CD4-positive, alpha-beta memory T cell (primary cell): ENCODE data around the gene PRTN3. TPM values are rescaled to one million over a fixed set of nuclear protein-coding genes. Genes with fewer than 3 reads are reported as not detected.
A peak's percentile ranks its signal among the peaks of the same experiment; 100 is the strongest.

Experiments
- CTCF ChIA-PET: fragments of 350-600 bp; sonication (Branson Sonifier 250); formaldehyde crosslinking; loops from one replicate; lab custom pipeline; 2021; ENCODE audit warnings: inconsistent platforms; ENCODE audit not compliant: partially characterized antibody; lab: Charles Lee
- POLR2A ChIA-PET: fragments of 350-600 bp; sonication (Branson Sonifier 250); formaldehyde crosslinking; loops from one replicate; lab custom pipeline; 2021; ENCODE audit not compliant: partially characterized antibody; lab: Charles Lee
- DNase-seq, 5 donors: peaks; one replicate each; pipeline versions ENCODE4 v3.0.0 to v3.0.0-alpha.2; 2020 to 2022; ENCODE audit warnings: mixed read lengths in 1 of 5
- H3K27ac ChIP-seq: one replicate; pipeline ENCODE4 v1.7.0; 2013; ENCODE audit warnings: low read depth, low read length
- H3K27me3 ChIP-seq: 2 replicates; pipeline ENCODE4 v1.7.0; 2013; ENCODE audit warnings: mild to moderate bottlenecking, low read length, moderate library complexity; ENCODE audit not compliant: insufficient read depth
- H3K36me3 ChIP-seq: 2 replicates; pipeline ENCODE4 v1.7.0; 2013; ENCODE audit warnings: mild to moderate bottlenecking, low read length, moderate library complexity; ENCODE audit not compliant: insufficient read depth
- H3K4me1 ChIP-seq: 2 replicates; pipeline ENCODE4 v1.7.0; 2013; ENCODE audit warnings: mild to moderate bottlenecking, low read length, moderate library complexity; ENCODE audit not compliant: insufficient read depth
- H3K4me3 ChIP-seq, 2 donors: one replicate each; pipeline ENCODE4 v1.7.0; 2013; ENCODE audit warnings: low read length in 2 of 2, mild to moderate bottlenecking in 1 of 2
- H3K9me3 ChIP-seq, 2 donors: one replicate each; pipeline ENCODE4 v1.7.0; 2013; ENCODE audit warnings: low read length in 2 of 2, control low read depth in 1 of 2; ENCODE audit not compliant: control insufficient read depth in 1 of 2
- H3K27ac Mint-ChIP-seq, 7 donors: one replicate each; pipeline ENCODE4 v1.8.0; 2020 to 2021; ENCODE audit warnings: mixed read lengths in 7 of 7, mild to moderate bottlenecking in 6 of 7, inconsistent platforms in 3 of 7, moderate library complexity in 3 of 7
- H3K27me3 Mint-ChIP-seq, 2 donors: one replicate each; pipeline ENCODE4 v1.8.0; 2020 to 2021; ENCODE audit warnings: mixed read lengths in 2 of 2
- H3K36me3 Mint-ChIP-seq, 2 donors: one replicate each; pipeline ENCODE4 v1.8.0; 2020 to 2021; ENCODE audit warnings: mixed read lengths in 2 of 2, inconsistent platforms in 1 of 2, mild to moderate bottlenecking in 1 of 2
- H3K4me1 Mint-ChIP-seq, 4 donors: one replicate each; pipeline ENCODE4 v1.8.0; 2020 to 2021; ENCODE audit warnings: mixed read lengths in 4 of 4, mild to moderate bottlenecking in 1 of 4
- H3K4me3 Mint-ChIP-seq, 8 donors: one replicate each; pipeline ENCODE4 v1.8.0; 2020 to 2021; ENCODE audit warnings: mixed read lengths in 8 of 8, mild to moderate bottlenecking in 7 of 8, moderate library complexity in 6 of 8, inconsistent platforms in 3 of 8
- H3K9me3 Mint-ChIP-seq, 8 donors: one replicate each; pipeline ENCODE4 v1.8.0; 2020 to 2021; ENCODE audit warnings: mixed read lengths in 8 of 8, mild to moderate bottlenecking in 5 of 8, inconsistent platforms in 3 of 8, moderate library complexity in 1 of 8
- intact Hi-C: fragments of 100-400 bp; cut with micrococcal nuclease; formaldehyde crosslinking; loops from one replicate; pipeline ENCODE4 v1.15.1; 2023
- polyA plus RNA-seq, 2 donors: library from polyadenylated mRNA; unstranded; fragments of 300-500 nt; fragmentation: Illumina TruSeq; gene quantifications; one replicate each; pipeline ENCODE4 v1.2.3, GENCODE V29; 2021
- total RNA-seq, 2 experiments: library from RNA; stranded (reverse); gene quantifications; one replicate each; pipeline ENCODE4 v1.2.3, GENCODE V29; 2021

PRTN3 gene
- total and polyA plus RNA-seq, 4 experiments from 2014 or later = not detected

DNA sequence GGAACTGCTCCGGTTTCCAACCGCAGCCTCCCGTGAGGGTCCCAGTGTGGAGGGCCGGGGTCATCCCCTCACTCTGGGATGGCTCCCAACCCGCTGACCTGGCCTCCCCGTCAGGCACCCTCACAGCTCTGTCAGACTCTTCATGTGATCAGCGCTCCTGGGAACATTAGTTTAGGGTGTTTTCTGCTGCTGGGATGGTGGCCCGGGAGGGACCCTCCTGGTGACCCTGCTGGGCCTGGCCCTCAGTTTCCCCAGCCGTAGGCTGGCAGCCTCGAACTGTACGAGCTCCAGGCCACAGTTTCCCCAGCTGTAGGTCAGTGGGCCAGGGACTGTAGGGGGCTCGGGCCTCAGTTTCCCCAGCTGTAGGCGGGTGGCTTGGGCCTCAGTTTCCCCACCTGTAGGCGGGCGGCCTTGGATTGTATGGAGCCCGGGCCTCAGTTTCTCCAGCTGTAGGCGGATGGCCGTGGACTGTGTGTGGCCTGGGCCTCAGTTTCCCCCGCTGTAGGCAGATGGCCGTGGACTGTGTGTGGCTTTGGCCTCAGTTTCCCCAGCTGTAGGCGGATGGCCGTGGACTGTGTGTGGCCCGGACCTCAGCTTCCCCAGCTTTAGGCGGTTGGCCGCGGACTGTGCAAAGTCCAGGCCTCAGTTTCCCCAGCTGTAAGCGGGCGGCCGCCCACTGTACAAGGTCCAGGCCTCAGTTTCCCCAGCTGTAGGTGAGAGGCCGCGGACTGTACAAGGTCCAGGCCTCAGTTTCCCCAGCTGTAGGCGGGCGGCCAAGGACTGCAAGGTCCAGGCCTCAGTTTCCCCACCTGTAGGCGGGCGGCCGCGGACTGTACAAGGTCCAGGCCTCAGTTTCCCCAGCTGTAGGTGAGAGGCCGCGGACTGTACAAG, 44.9 kb upstream of the PRTN3 start:
- DNase-seq = no peak

DNA sequence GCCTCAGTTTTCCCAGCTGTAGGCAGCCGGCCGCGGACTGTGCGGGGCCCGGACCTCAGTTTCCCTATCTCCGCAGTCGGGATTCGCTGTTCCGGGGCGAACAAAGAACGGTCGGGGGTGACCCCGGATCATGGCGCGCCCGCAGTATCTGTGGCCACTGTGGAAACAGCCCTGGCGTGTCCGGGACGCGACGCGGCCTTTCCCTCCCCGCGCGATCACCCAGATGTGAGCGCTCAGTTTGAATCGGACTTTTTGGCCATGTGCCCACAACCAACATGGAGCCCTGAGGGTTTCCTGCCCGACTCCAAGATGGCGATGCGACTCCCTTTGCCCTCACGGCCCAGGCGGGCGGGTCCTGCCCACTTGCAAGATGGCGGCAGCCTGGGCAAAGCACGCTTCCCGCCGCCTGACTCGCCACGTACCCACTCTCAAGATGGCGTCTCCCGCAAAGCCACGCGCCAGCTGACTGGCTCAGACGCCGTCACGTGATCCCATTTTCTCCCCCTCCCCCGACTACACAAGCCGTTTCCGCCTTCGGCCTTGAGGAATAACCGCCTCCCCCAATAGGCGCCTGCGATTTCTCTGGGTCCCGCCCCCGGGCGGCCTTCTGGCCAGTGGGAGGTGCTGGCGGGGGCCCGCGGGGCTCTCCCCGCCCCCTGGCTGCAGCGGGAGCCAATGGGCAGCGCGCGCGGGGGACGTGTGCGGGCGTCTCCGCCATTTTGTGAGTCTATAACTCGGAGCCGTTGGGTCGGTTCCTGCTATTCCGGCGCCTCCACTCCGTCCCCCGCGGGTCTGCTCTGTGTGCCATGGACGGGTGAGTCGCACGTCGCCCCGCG, 43.9 kb upstream of the PRTN3 start, which contains the start of gene PTBP1:
Gene PTBP1, plus strand, starts transcription at position 761 of the 836 bp plus-strand sequence. Its CDS starts 46 bp downstream, at position 807.
- POLR2A ChIA-PET = interaction anchor here (0.6 to 3.1 kb wide), 12 partner anchors 13 to 472 kb away, joined by 3 to 11 read pairs (median 4); partner anchors contain the start of gene CIRBP
- no peaks in the 10 kb centered on the region for H3K9me3 Mint-ChIP-seq
- H3K36me3 Mint-ChIP-seq = peaks cover 0 to 28% of the 10 kb centered on the region in 2 donors
- Histone ChIP-seq H3K27me3 (no peaks in the 10 kb centered on the region), H3K4me3 (peak within 1 kb of the TSS; percentile 66 to 74), H3K27ac (peak within 1 kb of the TSS; percentile 67), H3K36me3 (no peaks in the 10 kb centered on the region), H3K4me1 (peaks cover 39% of the 10 kb centered on the region), H3K9me3 (no peaks in the 10 kb centered on the region)
- peak within 1 kb of the TSS; percentile 92 to 96 (median 94) for H3K4me3 Mint-ChIP-seq
- no peaks in the 10 kb centered on the region for H3K27me3 Mint-ChIP-seq
- intact Hi-C loops = loop anchor here (1.0 to 10.0 kb wide), 10 partner anchors 112 to 1065 kb away; partner anchors contain the start of genes ATP5F1D, BSG, CIRBP and DAZAP1
- peaks cover 16 to 40% (median 27%) of the 10 kb centered on the region in 4 donors for H3K4me1 Mint-ChIP-seq
- peak within 1 kb of the TSS; percentile 90 to 96 (median 93) for H3K27ac Mint-ChIP-seq
- CTCF ChIA-PET = interaction anchor here (1.8 kb wide), 1 partner anchor 27 kb away, joined by 4 read pairs; no protein-coding TSS in a partner anchor
- peak; percentile 99 to 100 (median 100) for DNase-seq

More for the DNA sequence above, 44.9 kb upstream of the PRTN3 start:
- Histone ChIP-seq H3K27ac (peak overlapping the region; percentile 61), H3K4me3 (peak overlapping the region; percentile 65 to 66), H3K9me3 (no peaks in the 10 kb centered on the region), H3K36me3 (no peaks in the 10 kb centered on the region), H3K27me3 (no peaks in the 10 kb centered on the region), H3K4me1 (peaks cover 29% of the 10 kb centered on the region)
- H3K36me3 Mint-ChIP-seq = peaks cover 0 to 21% of the 10 kb centered on the region in 2 donors
- ChIA-PET CTCF (interaction anchor here (0.5 to 1.8 kb wide), 2 partner anchors 23 to 26 kb away, joined by 3 to 4 read pairs; no protein-coding TSS in a partner anchor), POLR2A (interaction anchor here (0.8 to 2.6 kb wide), 5 partner anchors 17 to 473 kb away, joined by 3 to 7 read pairs (median 4); partner anchors contain the start of genes CIRBP and WDR18)
- no peak overlapping the region for H3K27ac Mint-ChIP-seq
- intact Hi-C loops = loop anchor here (2.0 to 10.0 kb wide), 3 partner anchors 449 to 1066 kb away; partner anchors contain the start of genes ATP5F1D, CIRBP, KLF16 and MIDN
- H3K27me3 Mint-ChIP-seq = no peaks in the 10 kb centered on the region
- no peaks in the 10 kb centered on the region for H3K9me3 Mint-ChIP-seq
- H3K4me1 Mint-ChIP-seq = peaks cover 14 to 30% (median 21%) of the 10 kb centered on the region in 4 donors
- H3K4me3 Mint-ChIP-seq = peak overlapping the region in 2 of 8 donors; percentile 46 to 96

DNA sequence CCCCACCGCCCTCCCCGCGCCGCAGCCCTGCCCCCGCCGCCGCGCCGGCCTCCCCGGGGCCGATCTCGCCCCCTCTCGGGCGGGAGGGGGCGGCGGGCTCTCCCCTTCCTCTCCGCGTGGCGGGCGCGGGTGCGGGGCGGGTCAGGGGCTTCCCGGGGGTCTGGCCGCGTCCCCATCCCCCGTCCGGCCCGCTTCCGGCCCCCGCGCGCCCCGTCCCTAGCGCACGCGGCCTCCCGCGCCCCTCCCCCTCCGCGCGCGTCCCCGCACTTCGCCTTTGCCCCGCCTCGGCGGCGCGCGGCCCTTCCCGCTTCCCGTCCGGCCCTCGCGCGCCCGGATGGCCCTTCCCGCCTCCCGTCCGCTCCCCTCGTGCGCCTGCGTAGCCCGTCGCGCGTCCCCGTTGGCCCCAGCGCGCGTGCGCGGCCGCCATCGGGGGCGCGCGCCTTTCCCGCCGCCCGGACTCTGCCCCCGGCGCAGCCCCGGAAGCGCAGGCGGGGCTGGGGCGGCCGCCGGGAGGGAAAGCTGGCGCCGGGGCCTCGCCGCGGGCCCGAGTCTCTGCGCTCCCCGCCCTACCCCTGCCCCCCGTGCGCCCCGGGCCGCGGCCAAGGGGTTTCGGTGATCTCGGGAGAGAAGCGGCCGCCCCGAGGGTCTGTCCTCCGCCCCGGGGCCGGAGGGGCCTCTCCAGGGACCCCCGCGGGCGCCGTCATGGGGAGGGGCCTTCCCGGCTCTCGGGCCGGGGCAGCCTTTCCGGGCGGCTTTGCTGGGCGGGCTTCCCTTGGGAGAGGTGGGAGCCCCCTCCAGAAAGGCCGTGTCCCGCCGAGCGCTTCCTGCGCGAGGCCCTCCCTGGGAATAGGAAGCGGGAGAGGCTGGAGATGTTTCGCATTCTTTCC, 43.0 kb upstream of the PRTN3 start:
- H3K27ac Mint-ChIP-seq = peak overlapping the region; percentile 90 to 96 (median 93)
- peak overlapping the region; percentile 77 to 95 (median 92) for H3K4me3 Mint-ChIP-seq
- ChIA-PET CTCF (interaction anchor here (1.8 kb wide), 2 partner anchors 28 to 186 kb away, joined by 3 to 4 read pairs; partner anchors contain the start of gene WDR18), POLR2A (interaction anchor here (0.9 to 3.1 kb wide), 9 partner anchors 12 to 471 kb away, joined by 3 to 11 read pairs (median 5); partner anchors contain the start of genes CIRBP and WDR18)
- H3K4me1 Mint-ChIP-seq = peaks cover 22 to 48% (median 34%) of the 10 kb centered on the region in 4 donors
- no peaks in the 10 kb centered on the region for H3K27me3 ChIP-seq
- H3K27me3 Mint-ChIP-seq = no peaks in the 10 kb centered on the region
- H3K4me1 ChIP-seq = peaks cover 47% of the 10 kb centered on the region
- intact Hi-C loops = loop anchor here (1.0 to 10.0 kb wide), 10 partner anchors 112 to 1065 kb away; partner anchors contain the start of genes ATP5F1D, BSG, CIRBP and DAZAP1
- peak overlapping the region; percentile 67 for H3K27ac ChIP-seq
- H3K4me3 ChIP-seq = peak overlapping the region; percentile 30 to 74
- peaks cover 3 to 33% of the 10 kb centered on the region in 2 donors for H3K36me3 Mint-ChIP-seq
- no peaks in the 10 kb centered on the region for H3K9me3 Mint-ChIP-seq
- no peaks in the 10 kb centered on the region for H3K36me3 ChIP-seq
- DNase-seq = peak; percentile 81 to 92 (median 90)
- H3K9me3 ChIP-seq = no peaks in the 10 kb centered on the region

DNA sequence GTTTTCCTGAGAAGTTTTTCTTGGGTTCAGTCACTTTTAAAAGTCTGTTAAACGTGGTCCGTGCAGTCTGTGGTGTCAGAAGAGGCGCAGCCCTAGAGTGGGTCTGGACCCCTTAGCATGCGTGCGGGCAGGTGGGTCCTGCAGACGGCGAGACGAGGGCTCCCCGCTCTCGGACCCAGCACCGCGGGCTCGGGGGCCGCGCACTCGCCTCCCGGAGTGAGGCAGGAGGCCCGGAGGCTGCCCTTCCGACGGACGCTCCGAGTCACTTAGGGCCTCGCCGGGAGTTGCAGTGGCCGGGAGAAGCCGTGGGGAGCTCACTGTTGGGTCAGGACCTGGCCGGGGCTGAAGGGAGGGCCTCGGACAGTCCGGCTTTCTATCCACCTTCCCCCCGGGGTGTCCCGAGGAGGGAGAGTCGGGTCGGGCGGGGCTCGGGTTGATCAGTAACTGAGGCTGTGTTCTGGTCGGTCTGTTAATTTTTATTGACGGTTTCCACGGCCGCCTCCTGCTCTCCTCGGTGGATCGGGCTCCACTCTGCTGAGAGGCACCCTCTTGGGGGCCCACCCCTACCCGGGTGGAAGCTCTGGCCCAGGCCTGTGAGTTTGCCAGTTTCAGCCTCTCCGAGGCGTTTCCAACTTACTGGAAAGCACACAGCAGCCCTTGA, 42.3 kb upstream of the PRTN3 start:
- H3K4me1 ChIP-seq = peaks cover 55% of the 10 kb centered on the region
- H3K4me3 ChIP-seq = peak overlapping the region; percentile 30 to 74
- no peaks in the 10 kb centered on the region for H3K9me3 Mint-ChIP-seq
- H3K9me3 ChIP-seq = no peaks in the 10 kb centered on the region
- peaks cover 5% of the 10 kb centered on the region for H3K36me3 ChIP-seq
- H3K27ac Mint-ChIP-seq = peak overlapping the region; percentile 90 to 96 (median 93)
- ChIA-PET POLR2A (interaction anchor here (0.6 to 3.1 kb wide), 9 partner anchors 10 to 463 kb away, joined by 3 to 11 read pairs (median 5); partner anchors contain the start of gene WDR18), CTCF (interaction anchor here (1.8 kb wide), 1 partner anchor 185 kb away, joined by 3 read pairs; the partner anchor contains the start of gene WDR18)
- H3K27me3 ChIP-seq = no peaks in the 10 kb centered on the region
- intact Hi-C loops = loop anchor here (5.0 to 10.0 kb wide), 2 partner anchors 446 to 1064 kb away; partner anchors contain the start of genes ATP5F1D, KLF16 and MIDN
- peaks cover 4 to 39% of the 10 kb centered on the region in 2 donors for H3K36me3 Mint-ChIP-seq
- peaks cover 24 to 56% (median 38%) of the 10 kb centered on the region in 4 donors for H3K4me1 Mint-ChIP-seq
- peak overlapping the region; percentile 67 for H3K27ac ChIP-seq
- peak in 2 of 5 donors; percentile 36 to 37 for DNase-seq
- H3K27me3 Mint-ChIP-seq = no peaks in the 10 kb centered on the region
- H3K4me3 Mint-ChIP-seq = peak overlapping the region; percentile 77 to 94 (median 91)

DNA sequence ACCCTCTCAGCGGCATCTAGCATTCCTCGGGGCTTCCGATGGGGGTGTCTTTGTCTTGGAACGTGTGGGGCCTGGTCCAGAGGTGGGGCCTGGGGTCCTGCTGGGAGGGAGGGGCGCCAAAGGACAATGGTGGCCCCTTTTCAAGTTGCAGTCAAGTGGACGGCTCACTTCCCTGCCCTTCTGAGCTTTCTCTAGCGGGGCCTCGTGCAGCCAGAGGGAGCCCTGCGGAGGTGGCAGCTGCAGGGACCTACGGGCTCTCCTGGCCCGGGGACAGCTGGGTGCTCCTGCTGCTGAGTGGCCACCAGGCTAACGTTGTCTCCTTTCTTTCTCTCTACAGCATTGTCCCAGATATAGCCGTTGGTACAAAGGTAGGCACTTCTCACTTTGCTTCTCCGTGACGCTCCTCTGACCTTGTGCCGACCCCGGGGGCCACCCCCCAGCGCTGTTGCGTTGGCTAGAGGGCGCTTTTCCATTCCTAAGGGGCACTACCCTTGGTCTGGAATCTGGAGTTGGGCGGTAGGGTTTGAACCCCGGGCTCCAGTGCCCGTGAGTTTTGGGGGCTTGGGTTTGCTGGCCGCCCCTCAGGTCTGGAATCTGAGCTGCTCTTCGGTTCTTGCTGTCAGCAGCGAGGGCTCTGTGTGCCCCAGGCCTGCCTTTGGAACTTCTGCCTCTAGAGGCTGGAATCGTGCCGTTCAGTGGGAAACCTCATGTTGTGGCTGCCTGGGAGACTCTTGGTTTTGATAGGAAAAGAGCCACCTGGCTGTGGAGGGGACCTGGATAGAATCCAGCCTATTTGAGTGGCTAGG, 41.5 kb upstream of the PRTN3 start:
- Mint-ChIP-seq H3K27ac (peak overlapping the region; percentile 86 to 95 (median 93)), H3K4me3 (peak overlapping the region; percentile 77 to 94 (median 91)), H3K36me3 (peaks cover 4 to 41% of the 10 kb centered on the region in 2 donors), H3K9me3 (no peaks in the 10 kb centered on the region), H3K27me3 (no peaks in the 10 kb centered on the region), H3K4me1 (peaks cover 25 to 62% (median 41%) of the 10 kb centered on the region in 4 donors)
- Histone ChIP-seq H3K36me3 (peaks cover 13% of the 10 kb centered on the region), H3K9me3 (no peaks in the 10 kb centered on the region), H3K4me3 (peak overlapping the region; percentile 30 to 74), H3K27me3 (no peaks in the 10 kb centered on the region), H3K4me1 (peaks cover 60% of the 10 kb centered on the region), H3K27ac (peak overlapping the region; percentile 67)
- intact Hi-C loops = loop anchor here (5.0 to 10.0 kb wide), 2 partner anchors 446 to 1063 kb away; partner anchors contain the start of genes ATP5F1D, KLF16 and MIDN
- ChIA-PET POLR2A (interaction anchor here (0.6 to 3.1 kb wide), 7 partner anchors 9 to 219 kb away, joined by 3 to 11 read pairs (median 5); partner anchors contain the start of gene WDR18), CTCF (interaction anchor here (1.8 kb wide), 1 partner anchor 185 kb away, joined by 3 read pairs; the partner anchor contains the start of gene WDR18)
- DNase-seq = peak in 2 of 5 donors; percentile 36 to 42
